Panc1 (cell line): ENCODE measurements around the gene MYLK3. TPM values are rescaled to one million over a fixed set of nuclear protein-coding genes. Genes with fewer than 3 reads are reported as not detected.

Experiments used
- ATAC-seq: fragments of 200-7000 bp; cut with Tn5 transposase; 2 replicates; pipeline ENCODE4 v1.9.1; 2020; ENCODE audit warnings: mild to moderate bottlenecking, moderate library complexity
- BruUV-seq: library from RNA; stranded (reverse); fragments of 400-500 nt; replicated peaks from 2 replicates; lab custom pipeline; 2021; lab: Mats Ljungman, UMichigan
- CTCF ChIA-PET: fragments of 300-600 bp; sonication (Branson Sonifier 250); formaldehyde crosslinking; loops from one replicate; lab custom pipeline; 2022; ENCODE audit warnings: antibody characterized with exemption; lab: Charles Lee
- POLR2A ChIA-PET: fragments of 300-600 bp; sonication (Branson Sonifier 250); formaldehyde crosslinking; loops from one replicate; lab custom pipeline; 2022; ENCODE audit warnings: antibody characterized with exemption; lab: Charles Lee
- DNase-seq: peaks from one replicate; pipeline ENCODE4 v3.0.0-alpha.2; 2010; ENCODE audit warnings: low read depth, low spot score
- H3K27ac ChIP-seq: 2 replicates; pipeline ENCODE4 v1.5.1; 2011; ENCODE audit warnings: mild to moderate bottlenecking, low read length, inconsistent platforms
- H3K27me3 ChIP-seq: fragments of 200-500 bp; sonication (Bioruptor generic); 2 replicates; pipeline ENCODE4 v1.6.0; 2014; ENCODE audit warnings: low read length, inconsistent platforms; ENCODE audit not compliant: control insufficient read depth, insufficient read depth
- H3K36me3 ChIP-seq: fragments of 200-500 bp; sonication (Bioruptor generic); 2 replicates; pipeline ENCODE4 v1.5.1; 2014; ENCODE audit warnings: inconsistent platforms, mild to moderate bottlenecking, low read length, moderate library complexity; ENCODE audit not compliant: control insufficient read depth, insufficient read depth
- H3K4me1 ChIP-seq: 2 replicates; pipeline ENCODE4 v1.5.1; 2011; ENCODE audit warnings: inconsistent platforms, mild to moderate bottlenecking, low read length, moderate library complexity; ENCODE audit not compliant: control insufficient read depth, insufficient read depth
- H3K4me3 ChIP-seq, 2 experiments: 2 replicates each; pipeline ENCODE4 v1.5.1; 2011 to 2012; ENCODE audit warnings: low read depth in 2 of 2, low read length in 2 of 2, mild to moderate bottlenecking in 2 of 2, inconsistent platforms in 1 of 2, moderate library complexity in 1 of 2
- H3K9me3 ChIP-seq: fragments of 200-500 bp; sonication (Bioruptor generic); 2 replicates; pipeline ENCODE4 v1.5.1; 2014; ENCODE audit warnings: low read depth, mild to moderate bottlenecking, inconsistent platforms, low read length, moderate library complexity; ENCODE audit not compliant: control insufficient read depth, insufficient read depth
- POLR2AphosphoS5 ChIP-seq: IDR thresholded peaks from 2 replicates; pipeline ENCODE4 v1.6.1; 2012; ENCODE audit warnings: mild to moderate bottlenecking, low read depth, low read length, moderate library complexity
- SIN3A ChIP-seq: IDR thresholded peaks from 2 replicates; pipeline ENCODE4 v1.6.1; 2012; ENCODE audit warnings: low read depth, mild to moderate bottlenecking, low read length, moderate library complexity, borderline replicate concordance; ENCODE audit not compliant: insufficient read depth
- TCF7L2 ChIP-seq: IDR thresholded peaks from 2 replicates; pipeline ENCODE4 v1.6.1; 2011; ENCODE audit warnings: mild to moderate bottlenecking, low read depth, low read length, inconsistent platforms
- in situ Hi-C: cut with HindIII; loops from 2 replicates; pipeline ENCODE4 v1.10.0; 2016; ENCODE audit warnings: low sequenced_read_pairs, low pct_unique_long_range_greater_than_20kb
- intact Hi-C: fragments of 100-400 bp; cut with micrococcal nuclease; formaldehyde crosslinking; loops from one replicate; pipeline ENCODE4 v1.10.0; 2022; ENCODE audit not compliant: unreplicated experiment
- total RNA-seq: library from RNA; stranded (reverse); gene quantifications from one replicate; pipeline ENCODE4 v1.2.1, GENCODE V29; 2021; ENCODE audit not compliant: unreplicated experiment
- TF ChIP-seq, protein P1 (sequence below): fragments of 450-650 bp; IDR thresholded peaks from 2 replicates; pipeline ENCODE4 v1.5.1; 2017; ENCODE audit warnings: mild to moderate bottlenecking
- TF ChIP-seq, protein P2 (sequence below), 2 experiments: IDR thresholded peaks; 2 replicates each; pipeline ENCODE4 v1.6.1; 2011 to 2012; ENCODE audit warnings: low read depth in 2 of 2, control low read depth in 1 of 2, low read length in 1 of 2, mild to moderate bottlenecking in 1 of 2, moderate library complexity in 1 of 2; ENCODE audit not compliant: insufficient read depth in 1 of 2

The MYLK3 gene
- total RNA-seq, 1 experiment from 2014 or later, result 0.31 TPM

DNA sequence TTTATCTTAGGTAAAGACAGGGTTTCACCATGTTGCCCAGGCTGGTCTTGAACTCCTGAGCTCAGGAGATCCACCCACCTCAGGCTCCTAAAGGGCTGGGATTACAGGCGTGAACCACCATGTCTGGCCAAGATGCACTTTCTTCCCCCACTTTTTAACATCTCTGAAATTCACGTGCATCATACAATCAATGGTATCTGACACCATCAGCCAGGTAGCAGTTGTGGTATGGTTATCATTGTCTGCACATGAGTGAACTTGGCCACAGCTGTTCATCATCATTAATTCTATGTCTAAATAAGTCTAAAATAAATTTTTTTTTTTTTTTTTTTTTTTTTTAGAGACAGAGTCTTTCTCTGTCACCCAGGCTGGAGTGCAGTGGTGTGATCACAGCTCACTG is 34.2 kb upstream of the MYLK3 start:
- in situ Hi-C loops, result no loop called here
- CTCF ChIA-PET, result interaction anchor here (0.6 kb wide), 1 partner anchor 153 kb away, joined by 4 read pairs; no protein-coding TSS in a partner anchor
- ATAC-seq, result no peak

DNA sequence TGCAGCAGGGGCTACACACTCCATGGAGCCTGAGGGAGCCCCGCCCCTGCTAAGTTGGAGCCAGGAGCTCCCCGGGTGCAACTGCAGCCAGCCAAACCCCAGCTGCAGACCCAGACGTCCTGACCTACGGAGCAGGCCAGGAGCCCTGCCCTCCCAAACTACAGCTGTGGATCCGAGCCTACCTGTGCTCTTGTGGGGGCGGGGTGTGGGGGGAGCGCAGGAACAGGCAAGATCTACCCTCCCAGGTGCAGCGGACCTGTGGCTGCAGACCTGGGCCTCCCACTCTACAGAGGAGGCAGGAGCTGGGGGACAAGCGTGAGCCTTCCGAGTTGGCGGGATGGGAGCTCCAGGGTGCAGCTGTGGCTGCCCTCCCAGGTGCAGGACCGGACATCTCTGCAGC is 29.7 kb upstream of the MYLK3 start:
- no TSS peak for BruUV-seq
- Histone ChIP-seq H3K36me3 (no peaks in the 10 kb centered on the region), H3K27ac (no peak overlapping the region), H3K27me3 (no peaks in the 10 kb centered on the region), H3K9me3 (no peaks in the 10 kb centered on the region), H3K4me1 (no peaks in the 10 kb centered on the region), H3K4me3 (no peak overlapping the region)
- ChIA-PET CTCF (no interaction called here), POLR2A (no interaction called here)
- ATAC-seq (no peak), DNase-seq (no peak)
- intact Hi-C loops (no loop called here), in situ Hi-C loops (no loop called here)
- TF ChIP-seq SIN3A (no peak), POLR2AphosphoS5 (no peak)
- TF ChIP-seq, protein P1, sequence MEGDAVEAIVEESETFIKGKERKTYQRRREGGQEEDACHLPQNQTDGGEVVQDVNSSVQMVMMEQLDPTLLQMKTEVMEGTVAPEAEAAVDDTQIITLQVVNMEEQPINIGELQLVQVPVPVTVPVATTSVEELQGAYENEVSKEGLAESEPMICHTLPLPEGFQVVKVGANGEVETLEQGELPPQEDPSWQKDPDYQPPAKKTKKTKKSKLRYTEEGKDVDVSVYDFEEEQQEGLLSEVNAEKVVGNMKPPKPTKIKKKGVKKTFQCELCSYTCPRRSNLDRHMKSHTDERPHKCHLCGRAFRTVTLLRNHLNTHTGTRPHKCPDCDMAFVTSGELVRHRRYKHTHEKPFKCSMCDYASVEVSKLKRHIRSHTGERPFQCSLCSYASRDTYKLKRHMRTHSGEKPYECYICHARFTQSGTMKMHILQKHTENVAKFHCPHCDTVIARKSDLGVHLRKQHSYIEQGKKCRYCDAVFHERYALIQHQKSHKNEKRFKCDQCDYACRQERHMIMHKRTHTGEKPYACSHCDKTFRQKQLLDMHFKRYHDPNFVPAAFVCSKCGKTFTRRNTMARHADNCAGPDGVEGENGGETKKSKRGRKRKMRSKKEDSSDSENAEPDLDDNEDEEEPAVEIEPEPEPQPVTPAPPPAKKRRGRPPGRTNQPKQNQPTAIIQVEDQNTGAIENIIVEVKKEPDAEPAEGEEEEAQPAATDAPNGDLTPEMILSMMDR, result no peak

More for the DNA sequence above, 34.2 kb upstream of the MYLK3 start:
- Histone ChIP-seq H3K9me3 (no peaks in the 10 kb centered on the region; the same call in 1 of the 2 replicates), H3K36me3 (no peaks in the 10 kb centered on the region), H3K4me1 (no peaks in the 10 kb centered on the region; the same call in 1 of the 2 replicates), H3K27ac (no peak overlapping the region), H3K27me3 (no peaks in the 10 kb centered on the region), H3K4me3 (no peak overlapping the region)
- no peak for DNase-seq
- POLR2A ChIA-PET, result interaction anchor here (0.6 kb wide), 1 partner anchor 643 kb away, joined by 3 read pairs; no protein-coding TSS in a partner anchor
- no TSS peak for BruUV-seq
- TF ChIP-seq, protein P1, result no peak
- TF ChIP-seq TCF7L2 (no peak), SIN3A (no peak), POLR2AphosphoS5 (no peak)
- TF ChIP-seq, protein P2, sequence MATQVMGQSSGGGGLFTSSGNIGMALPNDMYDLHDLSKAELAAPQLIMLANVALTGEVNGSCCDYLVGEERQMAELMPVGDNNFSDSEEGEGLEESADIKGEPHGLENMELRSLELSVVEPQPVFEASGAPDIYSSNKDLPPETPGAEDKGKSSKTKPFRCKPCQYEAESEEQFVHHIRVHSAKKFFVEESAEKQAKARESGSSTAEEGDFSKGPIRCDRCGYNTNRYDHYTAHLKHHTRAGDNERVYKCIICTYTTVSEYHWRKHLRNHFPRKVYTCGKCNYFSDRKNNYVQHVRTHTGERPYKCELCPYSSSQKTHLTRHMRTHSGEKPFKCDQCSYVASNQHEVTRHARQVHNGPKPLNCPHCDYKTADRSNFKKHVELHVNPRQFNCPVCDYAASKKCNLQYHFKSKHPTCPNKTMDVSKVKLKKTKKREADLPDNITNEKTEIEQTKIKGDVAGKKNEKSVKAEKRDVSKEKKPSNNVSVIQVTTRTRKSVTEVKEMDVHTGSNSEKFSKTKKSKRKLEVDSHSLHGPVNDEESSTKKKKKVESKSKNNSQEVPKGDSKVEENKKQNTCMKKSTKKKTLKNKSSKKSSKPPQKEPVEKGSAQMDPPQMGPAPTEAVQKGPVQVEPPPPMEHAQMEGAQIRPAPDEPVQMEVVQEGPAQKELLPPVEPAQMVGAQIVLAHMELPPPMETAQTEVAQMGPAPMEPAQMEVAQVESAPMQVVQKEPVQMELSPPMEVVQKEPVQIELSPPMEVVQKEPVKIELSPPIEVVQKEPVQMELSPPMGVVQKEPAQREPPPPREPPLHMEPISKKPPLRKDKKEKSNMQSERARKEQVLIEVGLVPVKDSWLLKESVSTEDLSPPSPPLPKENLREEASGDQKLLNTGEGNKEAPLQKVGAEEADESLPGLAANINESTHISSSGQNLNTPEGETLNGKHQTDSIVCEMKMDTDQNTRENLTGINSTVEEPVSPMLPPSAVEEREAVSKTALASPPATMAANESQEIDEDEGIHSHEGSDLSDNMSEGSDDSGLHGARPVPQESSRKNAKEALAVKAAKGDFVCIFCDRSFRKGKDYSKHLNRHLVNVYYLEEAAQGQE (IDR thresholded peaks at IDR 0.05; ENCODE audit: insufficient read depth in 1 of 2, low read depth in 2 of 2, low read length in 1 of 2), result no peak
- intact Hi-C loops, result no loop called here
